ENCODE results near the gene HAUS1. TPM values are rescaled to one million over a fixed set of nuclear protein-coding genes. Genes with fewer than 3 reads are reported as not detected.

HAUS1 gene
- total RNA-seq, 1 experiment from 2014 or later = 29.5 TPM

- no peak overlapping the region for H3K27ac Mint-ChIP-seq (ENCODE audit: unreplicated experiment)
- ChIA-PET POLR2A (no interaction called here), CTCF (no interaction called here)
- Histone ChIP-seq H3K4me3 (ENCODE audit: low read depth, low read length) (no peak overlapping the region), H3K9me3 (no peaks in the 10 kb centered on the region), H3K36me3 (ENCODE audit: control insufficient read depth, insufficient read depth, low read length) (no peaks in the 10 kb centered on the region), H3K4me1 (0 out of 2 replicates have a peak, but pooled peaks cover under 1% of the 10 kb centered on the region), H3K27me3 (replicated peaks; ENCODE audit: control insufficient read depth, insufficient read depth, low read length) (no peaks in the 10 kb centered on the region)
- no peaks in the 10 kb centered on the region for H3K9me3 Mint-ChIP-seq (ENCODE audit: unreplicated experiment)
- H3K36me3 Mint-ChIP-seq (ENCODE audit: insufficient read depth, unreplicated experiment) = peaks cover 21% of the 10 kb centered on the region
- no peak for DNase-seq
- H3K27me3 Mint-ChIP-seq (ENCODE audit: insufficient read depth, unreplicated experiment) = no peaks in the 10 kb centered on the region
- intact Hi-C loops (cut with micrococcal nuclease; ENCODE audit: unreplicated experiment) = no loop called here
- TF ChIP-seq CTCF (IDR thresholded peaks at IDR 0.05; ENCODE audit: insufficient read depth in 1 of 2, low read depth in 1 of 2, low read length in 1 of 2, severe bottlenecking in 1 of 2, unreplicated experiment in 1 of 2) = no peak
- no peak overlapping the region for H3K4me3 Mint-ChIP-seq (ENCODE audit: unreplicated experiment)
- BruUV-seq (replicated peaks) = no TSS peak
- H3K4me1 Mint-ChIP-seq (ENCODE audit: low read depth, unreplicated experiment) = peaks cover 8% of the 10 kb centered on the region
Measured at GRCh38 chr18:46068763-46069162, 35.4 kb upstream of the HAUS1 start.

DNA sequence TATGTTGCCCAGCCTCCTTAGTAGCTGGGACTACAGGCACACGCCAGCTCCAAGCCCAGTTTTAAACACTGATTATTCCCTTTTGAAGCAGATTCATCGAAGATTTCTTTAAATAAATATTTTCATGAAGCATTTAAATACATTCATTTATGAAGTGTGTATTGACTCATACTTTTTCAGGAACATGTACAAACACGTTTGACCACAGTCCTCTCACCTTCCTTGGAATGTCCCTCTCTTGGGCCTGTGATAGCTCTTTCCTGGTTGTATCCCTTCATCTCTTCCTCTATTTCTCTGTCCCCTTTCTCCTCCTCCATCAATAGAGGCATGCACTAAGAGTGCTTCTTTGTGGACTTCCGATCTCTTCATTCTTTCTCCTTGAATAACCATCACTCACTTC is 34.7 kb upstream of the HAUS1 start:
- Mint-ChIP-seq H3K9me3 (ENCODE audit: unreplicated experiment) (no peaks in the 10 kb centered on the region), H3K27ac (ENCODE audit: unreplicated experiment) (no peak overlapping the region), H3K4me3 (ENCODE audit: unreplicated experiment) (no peak overlapping the region), H3K4me1 (ENCODE audit: low read depth, unreplicated experiment) (peaks cover 8% of the 10 kb centered on the region), H3K27me3 (ENCODE audit: insufficient read depth, unreplicated experiment) (no peaks in the 10 kb centered on the region), H3K36me3 (ENCODE audit: insufficient read depth, unreplicated experiment) (peaks cover 21% of the 10 kb centered on the region)
- BruUV-seq (replicated peaks) = no TSS peak
- intact Hi-C loops (cut with micrococcal nuclease; ENCODE audit: unreplicated experiment) = no loop called here
- Histone ChIP-seq H3K4me1 (0 out of 2 replicates have a peak, but pooled peaks cover 3% of the 10 kb centered on the region), H3K4me3 (ENCODE audit: low read depth, low read length) (no peak overlapping the region), H3K36me3 (ENCODE audit: control insufficient read depth, insufficient read depth, low read length) (no peaks in the 10 kb centered on the region), H3K9me3 (no peaks in the 10 kb centered on the region), H3K27me3 (replicated peaks; ENCODE audit: control insufficient read depth, insufficient read depth, low read length) (no peaks in the 10 kb centered on the region)
- DNase-seq = no peak
- CTCF ChIA-PET = no interaction called here
- POLR2A ChIA-PET = no interaction called here
- no peak for TF ChIP-seq CTCF (IDR thresholded peaks at IDR 0.05; ENCODE audit: insufficient read depth in 1 of 2, low read depth in 1 of 2, low read length in 1 of 2, severe bottlenecking in 1 of 2, unreplicated experiment in 1 of 2)

DNA sequence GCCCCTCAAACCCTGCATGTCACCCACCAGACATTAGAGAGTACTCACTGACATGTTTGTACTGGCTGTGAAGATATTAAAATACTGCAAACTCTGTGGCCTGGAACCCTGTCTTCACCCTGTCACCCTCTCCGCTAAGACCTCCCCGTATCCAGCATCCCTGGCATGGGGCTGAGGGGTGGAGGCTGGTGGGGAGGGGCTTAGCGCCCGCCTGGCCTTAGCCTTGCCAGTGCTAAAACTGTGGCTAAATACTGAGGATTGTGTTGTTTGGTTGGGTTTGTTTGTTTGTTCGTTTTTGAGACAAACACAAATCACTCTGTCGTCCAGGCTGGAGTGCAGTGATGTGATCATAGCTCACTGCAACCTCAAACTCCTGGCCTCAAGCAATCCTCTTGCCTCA is 34.0 kb upstream of the HAUS1 start:
- Mint-ChIP-seq H3K9me3 (ENCODE audit: unreplicated experiment) (no peaks in the 10 kb centered on the region), H3K27ac (ENCODE audit: unreplicated experiment) (no peak overlapping the region), H3K36me3 (ENCODE audit: insufficient read depth, unreplicated experiment) (peaks cover 21% of the 10 kb centered on the region), H3K4me3 (ENCODE audit: unreplicated experiment) (no peak overlapping the region), H3K4me1 (ENCODE audit: low read depth, unreplicated experiment) (peaks cover 8% of the 10 kb centered on the region), H3K27me3 (ENCODE audit: insufficient read depth, unreplicated experiment) (no peaks in the 10 kb centered on the region)
- no peaks in the 10 kb centered on the region for H3K27me3 ChIP-seq (replicated peaks; ENCODE audit: control insufficient read depth, insufficient read depth, low read length)
- intact Hi-C loops (cut with micrococcal nuclease; ENCODE audit: unreplicated experiment) = loop anchor here (5.0 kb wide), 2 partner anchors 143 to 403 kb away; no protein-coding TSS in a partner anchor
- no TSS peak for BruUV-seq (replicated peaks)
- CTCF ChIA-PET = no interaction called here
- no peak for TF ChIP-seq CTCF (IDR thresholded peaks at IDR 0.05; ENCODE audit: insufficient read depth in 1 of 2, low read depth in 1 of 2, low read length in 1 of 2, severe bottlenecking in 1 of 2, unreplicated experiment in 1 of 2)
- no peaks in the 10 kb centered on the region for H3K9me3 ChIP-seq
- POLR2A ChIA-PET = no interaction called here
- no peaks in the 10 kb centered on the region for H3K36me3 ChIP-seq (ENCODE audit: control insufficient read depth, insufficient read depth, low read length)
- 0 out of 2 replicates have a peak, but pooled peaks cover 3% of the 10 kb centered on the region for H3K4me1 ChIP-seq
- no peak overlapping the region for H3K4me3 ChIP-seq (ENCODE audit: low read depth, low read length)
- DNase-seq = no peak
